ENCODE results near the gene KLRB1. TPM values are rescaled to one million over a fixed set of nuclear protein-coding genes. Genes with fewer than 3 reads are reported as not detected.

The KLRB1 gene
- polyA plus RNA-seq: not detected in 3 replicates
- polyA plus RNA-seq (2011; ENCODE audit: low read depth): not detected
- polyA plus RNA-seq (2011; cell fraction: cytosol; rRNA removed): not detected in 2 replicates
- not detected in 2 replicates for polyA plus RNA-seq (2011; cell fraction: nucleus; rRNA removed)
- polyA plus RNA-seq (2012; ENCODE audit: low replicate concordance): not detected in 2 replicates
- polyA minus RNA-seq: not detected in 3 replicates
- polyA minus RNA-seq (2011; cell fraction: cytosol; rRNA and poly(A)+ RNA removed): not detected
- polyA minus RNA-seq (2011; cell fraction: nucleus; rRNA and poly(A)+ RNA removed): not detected in 2 replicates

DNA sequence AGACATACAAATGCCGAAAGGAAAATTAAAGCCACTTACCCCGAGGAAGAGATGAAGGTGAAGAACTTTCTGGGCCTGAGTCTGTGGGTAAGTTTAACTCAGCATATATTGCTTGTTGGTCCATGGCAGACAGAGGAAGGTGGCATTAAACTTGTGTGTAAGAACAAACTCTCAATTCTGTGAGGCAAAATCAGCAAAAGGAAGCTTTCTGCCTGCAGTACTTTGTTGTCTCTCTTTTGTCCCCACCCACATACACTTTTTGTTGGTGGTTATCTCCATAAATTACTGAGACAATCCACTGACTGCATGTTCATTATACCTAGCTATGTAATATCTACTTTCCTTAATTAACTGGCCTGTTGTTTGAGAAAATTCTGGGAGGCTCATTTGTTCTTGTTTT, at the start of gene KLRB1:
Gene KLRB1, minus strand, starts transcription at position 201 of the 400 bp plus-strand sequence. Its CDS starts 77 bp downstream, at position 124.
- no peak for FAIRE-seq
- Histone ChIP-seq H3K79me2 (ENCODE audit: control insufficient read depth, insufficient read depth, low read length) (no peaks in the 10 kb centered on the region), H3K27me3 (ENCODE audit: control insufficient read depth, extremely low read depth, insufficient read depth, low read length) (no peaks in the 10 kb centered on the region), H3K4me3 (ENCODE audit: control insufficient read depth in 2 of 3, extremely low read depth in 1 of 3, insufficient read depth in 2 of 3, low read depth in 1 of 3, low read length in 3 of 3) (no peak within 1 kb of the TSS), H3K4me1 (ENCODE audit: control insufficient read depth, extremely low read depth, insufficient read depth, low read length) (no peaks in the 10 kb centered on the region), H3K27ac (ENCODE audit: control insufficient read depth, insufficient read depth, low read length) (no peak within 1 kb of the TSS), H3K9me3 (ENCODE audit: control insufficient read depth, low read depth, low read length) (no peaks in the 10 kb centered on the region), H3K9me1 (ENCODE audit: control insufficient read depth, extremely low read depth, insufficient read depth, low read length) (no peaks in the 10 kb centered on the region), H3K9ac (ENCODE audit: control insufficient read depth, extremely low read depth, insufficient read depth, low read length) (no peak within 1 kb of the TSS), H3K4me2 (ENCODE audit: control insufficient read depth, extremely low read depth, insufficient read depth, low read depth, low read length) (no peak within 1 kb of the TSS), H4K20me1 (ENCODE audit: control insufficient read depth, extremely low read depth, insufficient read depth, low read length) (no peaks in the 10 kb centered on the region), H2AFZ (ENCODE audit: control insufficient read depth, low read length) (no peak within 1 kb of the TSS), H3K36me3 (ENCODE audit: control insufficient read depth in 2 of 2, extremely low read depth in 1 of 2, insufficient read depth in 2 of 2, low read length in 2 of 2) (no peaks in the 10 kb centered on the region)
- dilution Hi-C loops (cut with MboI; ENCODE audit: extremely low pct_ligation_motif_present, low sequenced_read_pairs): no loop called here
- no peak for DNase-seq (ENCODE audit: low read depth, low spot score)
- TF ChIP-seq CTCF (optimal IDR thresholded peaks at IDR 0.05 in 1 of 3, IDR thresholded peaks at IDR 0.05 in 1 of 3, conservative IDR thresholded peaks at IDR 0.05 in 1 of 3; ENCODE audit: extremely low read depth in 1 of 3, insufficient read depth in 2 of 3, low read length in 3 of 3): no peak
- TF ChIP-seq EZH2 (IDR thresholded peaks at IDR 0.05; ENCODE audit: low read length): no peak

DNA sequence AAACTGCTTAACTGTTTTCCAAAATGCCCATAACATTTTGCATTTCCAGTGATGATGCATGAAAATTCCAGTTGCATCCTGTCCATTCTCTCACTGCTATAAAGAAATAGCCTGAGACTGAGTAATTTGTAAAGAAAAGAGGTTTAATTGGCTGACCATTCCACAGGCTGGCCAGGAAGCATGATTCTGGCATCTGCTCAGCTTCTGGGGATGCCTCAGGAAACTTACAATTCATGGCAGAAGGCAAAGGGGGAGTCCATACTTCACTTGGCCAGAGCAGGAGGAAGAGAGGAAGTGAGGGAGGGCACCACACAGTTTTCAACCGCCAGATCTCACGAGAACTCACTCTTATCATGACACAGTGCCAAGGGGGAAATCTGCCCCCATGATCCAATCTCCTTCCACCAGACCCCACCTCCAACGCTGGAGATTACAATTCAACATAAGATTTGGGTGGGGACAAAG, 43.6 kb upstream of the KLRB1 start:
- Histone ChIP-seq H3K4me3 (ENCODE audit: control insufficient read depth in 2 of 3, extremely low read depth in 1 of 3, insufficient read depth in 2 of 3, low read depth in 1 of 3, low read length in 3 of 3) (no peak overlapping the region), H3K27me3 (ENCODE audit: control insufficient read depth, extremely low read depth, insufficient read depth, low read length) (no peaks in the 10 kb centered on the region), H3K4me1 (ENCODE audit: control insufficient read depth, extremely low read depth, insufficient read depth, low read length) (peaks cover 30% of the 10 kb centered on the region), H3K4me2 (ENCODE audit: control insufficient read depth, extremely low read depth, insufficient read depth, low read depth, low read length) (peak overlapping the region; percentile 91), H3K9me3 (ENCODE audit: control insufficient read depth, low read depth, low read length) (no peaks in the 10 kb centered on the region), H2AFZ (ENCODE audit: control insufficient read depth, low read length) (peak overlapping the region; percentile 12), H4K20me1 (ENCODE audit: control insufficient read depth, extremely low read depth, insufficient read depth, low read length) (no peaks in the 10 kb centered on the region), H3K9ac (ENCODE audit: control insufficient read depth, extremely low read depth, insufficient read depth, low read length) (peak overlapping the region; percentile 26), H3K79me2 (ENCODE audit: control insufficient read depth, insufficient read depth, low read length) (no peaks in the 10 kb centered on the region), H3K36me3 (ENCODE audit: control insufficient read depth in 2 of 2, extremely low read depth in 1 of 2, insufficient read depth in 2 of 2, low read length in 2 of 2) (no peaks in the 10 kb centered on the region), H3K9me1 (ENCODE audit: control insufficient read depth, extremely low read depth, insufficient read depth, low read length) (no peaks in the 10 kb centered on the region), H3K27ac (ENCODE audit: control insufficient read depth, insufficient read depth, low read length) (peak overlapping the region; percentile 81)
- DNase-seq (ENCODE audit: low read depth, low spot score): no peak
- no peak for TF ChIP-seq EZH2 (IDR thresholded peaks at IDR 0.05; ENCODE audit: low read length)
- TF ChIP-seq CTCF (optimal IDR thresholded peaks at IDR 0.05 in 1 of 3, IDR thresholded peaks at IDR 0.05 in 1 of 3, conservative IDR thresholded peaks at IDR 0.05 in 1 of 3; ENCODE audit: extremely low read depth in 1 of 3, insufficient read depth in 2 of 3, low read length in 3 of 3): no peak
- no peak for FAIRE-seq
- dilution Hi-C loops (cut with MboI; ENCODE audit: extremely low pct_ligation_motif_present, low sequenced_read_pairs): no loop called here
